Lower leg skin (tissue), 3 donors: ENCODE results near the gene IFT74.

Experiments
- POLR2A ChIP-seq, 2 donors: fragments of 450-650 bp; IDR thresholded peaks; one replicate each; pipeline ENCODE4 v1.6.1; 2016 to 2017; ENCODE audit warnings: antibody characterized with exemption in 2 of 2, mild to moderate bottlenecking in 1 of 2, moderate library complexity in 1 of 2
- TF ChIP-seq, protein P1 (sequence below), 3 donors: fragments of 450-650 bp; IDR thresholded peaks; one replicate each; pipeline ENCODE4 v1.5.1; 2016; ENCODE audit warnings: antibody characterized with exemption in 3 of 3, mild to moderate bottlenecking in 3 of 3, moderate library complexity in 2 of 3

DNA sequence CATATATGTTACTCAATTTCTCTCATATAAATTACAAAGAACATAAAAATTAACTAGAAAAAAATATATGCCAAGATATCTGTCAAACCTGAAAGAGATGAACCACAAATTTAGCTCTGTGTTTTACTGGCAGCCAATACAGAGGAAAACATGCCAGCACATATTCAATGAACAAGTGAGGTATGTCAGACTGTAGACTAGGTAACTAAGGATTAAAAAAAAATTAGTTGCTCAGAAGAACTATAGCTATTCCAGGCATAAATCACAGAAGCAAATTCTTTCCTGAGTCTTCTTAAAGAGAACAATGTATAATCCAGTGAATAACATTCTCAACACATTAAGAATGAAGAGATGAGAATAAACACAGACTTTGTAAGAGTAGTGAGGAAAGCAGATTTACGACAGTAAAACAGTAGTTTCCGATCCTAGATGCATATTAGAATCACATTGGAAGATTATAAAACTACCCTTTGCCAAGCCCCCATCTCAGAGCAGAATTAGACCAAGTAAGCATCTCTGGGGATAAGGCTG, 43.0 kb upstream of the IFT74 start:
- TF ChIP-seq, protein P1, sequence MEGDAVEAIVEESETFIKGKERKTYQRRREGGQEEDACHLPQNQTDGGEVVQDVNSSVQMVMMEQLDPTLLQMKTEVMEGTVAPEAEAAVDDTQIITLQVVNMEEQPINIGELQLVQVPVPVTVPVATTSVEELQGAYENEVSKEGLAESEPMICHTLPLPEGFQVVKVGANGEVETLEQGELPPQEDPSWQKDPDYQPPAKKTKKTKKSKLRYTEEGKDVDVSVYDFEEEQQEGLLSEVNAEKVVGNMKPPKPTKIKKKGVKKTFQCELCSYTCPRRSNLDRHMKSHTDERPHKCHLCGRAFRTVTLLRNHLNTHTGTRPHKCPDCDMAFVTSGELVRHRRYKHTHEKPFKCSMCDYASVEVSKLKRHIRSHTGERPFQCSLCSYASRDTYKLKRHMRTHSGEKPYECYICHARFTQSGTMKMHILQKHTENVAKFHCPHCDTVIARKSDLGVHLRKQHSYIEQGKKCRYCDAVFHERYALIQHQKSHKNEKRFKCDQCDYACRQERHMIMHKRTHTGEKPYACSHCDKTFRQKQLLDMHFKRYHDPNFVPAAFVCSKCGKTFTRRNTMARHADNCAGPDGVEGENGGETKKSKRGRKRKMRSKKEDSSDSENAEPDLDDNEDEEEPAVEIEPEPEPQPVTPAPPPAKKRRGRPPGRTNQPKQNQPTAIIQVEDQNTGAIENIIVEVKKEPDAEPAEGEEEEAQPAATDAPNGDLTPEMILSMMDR (IDR thresholded peaks at IDR 0.05) = no peak
- TF ChIP-seq POLR2A (IDR thresholded peaks at IDR 0.05) = no peak
